ENCODE data around the gene NSL1. TPM values are rescaled to one million over a fixed set of nuclear protein-coding genes. Genes with fewer than 3 reads are reported as not detected.

The NSL1 gene
- total and polyA plus RNA-seq, 11 donors, result 9.8 to 38.0 (median 24.9) TPM

DNA sequence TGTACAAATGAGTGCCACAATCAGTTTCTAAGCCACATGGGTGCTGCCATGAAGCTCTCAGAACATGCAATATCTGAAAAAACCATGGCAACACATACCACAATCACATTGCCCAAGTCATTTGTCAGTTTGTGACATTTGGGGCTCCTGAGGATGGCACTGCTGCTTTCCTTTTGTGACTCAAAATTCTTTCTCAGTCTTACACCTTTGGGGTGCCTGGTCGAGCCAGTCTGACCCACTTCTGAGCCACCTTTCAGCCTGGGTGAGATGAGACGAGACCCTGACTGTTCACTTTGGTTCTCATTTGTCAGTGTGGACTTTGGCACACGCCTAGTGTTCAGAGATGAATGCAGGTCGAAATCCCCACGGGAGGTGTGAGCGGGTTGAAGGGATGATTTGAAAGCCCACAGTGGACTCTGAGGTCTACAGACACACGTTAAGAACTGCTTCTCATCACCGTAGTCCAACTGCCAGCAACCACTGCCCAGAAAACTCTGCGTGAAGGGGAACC lies 100.0 kb downstream of the NSL1 start:
- Histone ChIP-seq H3K4me3 (no peak overlapping the region), H3K36me3 (peaks cover 0 to 6% (median 0%) of the 10 kb centered on the region in 9 donors), H3K27ac (no peak overlapping the region), H3K4me1 (peaks cover 0 to 4% (median 0%) of the 10 kb centered on the region in 12 donors), H3K27me3 (peaks cover 0 to 17% (median 0%) of the 10 kb centered on the region in 9 donors), H3K9me3 (no peaks in the 10 kb centered on the region)
- intact Hi-C loops (cut with DNase I), result no loop called here
- TF ChIP-seq POLR2A (IDR thresholded peaks at IDR 0.05) (no peak), CTCF (IDR thresholded peaks at IDR 0.05) (no peak)
- 86 to 90% (median 87%) methylated on average over 9 of the region's 9 CpGs for WGBS, 4 donors
- no peak for ATAC-seq
- DNase-seq, result no peak

- Histone ChIP-seq H3K9me3 (no peaks in the 10 kb centered on the region), H3K27ac (no peak overlapping the region), H3K4me3 (no peak overlapping the region), H3K36me3 (peaks cover 0 to 6% (median 0%) of the 10 kb centered on the region in 9 donors), H3K27me3 (peaks cover 0 to 10% (median 0%) of the 10 kb centered on the region in 9 donors), H3K4me1 (peaks cover 0 to 6% (median 0%) of the 10 kb centered on the region in 12 donors)
- intact Hi-C loops (cut with DNase I), result no loop called here
- TF ChIP-seq POLR2A (IDR thresholded peaks at IDR 0.05), result no peak
- no peak for TF ChIP-seq CTCF (IDR thresholded peaks at IDR 0.05)
- whole genome bisulfite sequencing, 4 donors, result 88 to 96% (median 93%) methylated on average over 4 of the region's 4 CpGs
- DNase-seq (no peak), ATAC-seq (no peak)
These were observed 100.7 kb downstream of the NSL1 start for GRCh38 chr1:212690816-212691403.

- TF ChIP-seq POLR2A (IDR thresholded peaks at IDR 0.05) (no peak), CTCF (IDR thresholded peaks at IDR 0.05) (no peak)
- Histone ChIP-seq H3K4me1 (peaks cover 0 to 14% (median 0%) of the 10 kb centered on the region in 12 donors), H3K4me3 (no peak overlapping the region), H3K36me3 (peaks cover 0 to 6% (median 0%) of the 10 kb centered on the region in 9 donors), H3K27ac (no peak overlapping the region), H3K27me3 (peaks cover 0 to under 1% (median 0%) of the 10 kb centered on the region in 9 donors), H3K9me3 (no peaks in the 10 kb centered on the region)
- intact Hi-C loops (cut with DNase I), result loop anchor here in 1 of 10 donors (5.0 kb wide), 1 partner anchor 267 kb away; no protein-coding TSS in a partner anchor
- DNase-seq, result no peak
- 90 to 94% (median 91%) methylated on average over 12 of the region's 12 CpGs for WGBS, 4 donors
- ATAC-seq, result no peak
These were observed 101.6 kb downstream of the NSL1 start for GRCh38 chr1:212689758-212690529.

DNA sequence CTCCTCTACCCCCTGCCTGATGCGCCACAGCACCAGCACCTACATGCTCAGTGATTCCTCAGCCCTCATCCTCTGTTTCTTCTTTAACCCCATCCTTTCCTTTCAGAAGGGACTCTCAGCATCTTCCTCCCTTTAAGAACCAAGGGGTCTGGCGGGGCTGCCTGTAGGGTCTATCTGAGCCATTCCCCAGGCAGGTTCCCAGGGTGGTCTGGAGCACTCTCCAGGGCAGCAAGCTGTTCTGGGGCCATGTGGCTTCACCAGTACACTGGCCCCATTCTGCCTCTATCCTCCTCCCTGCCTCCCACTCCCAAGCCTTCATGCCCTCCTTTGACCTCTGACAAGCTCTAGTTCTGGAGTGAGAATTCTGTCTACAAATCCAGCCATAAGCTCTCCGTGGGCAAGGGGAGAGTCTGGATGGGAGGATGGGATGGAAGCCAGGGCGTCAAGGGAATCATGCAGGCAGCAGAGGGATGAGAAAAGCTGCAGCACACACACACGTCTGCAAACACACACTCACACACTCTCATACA lies 102.3 kb downstream of the NSL1 start:
- ATAC-seq (no peak), DNase-seq (no peak)
- H3K36me3 ChIP-seq, result no peaks in the 10 kb centered on the region
- no peak overlapping the region for H3K27ac ChIP-seq
- peaks cover 0 to 21% (median 0%) of the 10 kb centered on the region in 12 donors for H3K4me1 ChIP-seq
- no peaks in the 10 kb centered on the region for H3K27me3 ChIP-seq
- intact Hi-C loops (cut with DNase I), result loop anchor here in 1 of 10 donors (5.0 kb wide), 1 partner anchor 268 kb away; no protein-coding TSS in a partner anchor
- 85 to 90% (median 87%) methylated on average over 5 of the region's 5 CpGs for WGBS, 4 donors
- no peak for TF ChIP-seq POLR2A (IDR thresholded peaks at IDR 0.05)
- no peak for TF ChIP-seq CTCF (IDR thresholded peaks at IDR 0.05)
- no peak overlapping the region for H3K4me3 ChIP-seq
- H3K9me3 ChIP-seq, result no peaks in the 10 kb centered on the region

Data from heart left ventricle (tissue), 16 donors.